HepG2 (cell line): ENCODE results near the gene WEE1. TPM values are rescaled to one million over a fixed set of nuclear protein-coding genes. Genes with fewer than 3 reads are reported as not detected.

Source experiments
- BHLHE40 ChIP-seq: IDR thresholded peaks from 2 replicates; pipeline ENCODE4 v1.6.1; 2011; ENCODE audit warnings: low read length, improper control_type of control experiment
- CBX5 ChIP-seq: sonication (generic); formaldehyde crosslinking; IDR thresholded peaks from 2 replicates; pipeline ENCODE4 v1.4.0; 2020; ENCODE audit warnings: missing genetic modification reagents, borderline replicate concordance
- CHCHD3 ChIP-seq: sonication (generic); formaldehyde crosslinking; IDR thresholded peaks from 2 replicates; pipeline ENCODE4 v1.8.0; 2022; ENCODE audit warnings: mild to moderate bottlenecking, missing genetic modification reagents, moderate library complexity
- DPF2 ChIP-seq: sonication (generic); formaldehyde crosslinking; IDR thresholded peaks from 2 replicates; pipeline ENCODE4 v1.4.0; 2020; ENCODE audit warnings: mild to moderate bottlenecking, low read depth, missing genetic modification reagents, borderline replicate concordance
- HOXA5 ChIP-seq: sonication (generic); formaldehyde crosslinking; IDR thresholded peaks from 2 replicates; pipeline ENCODE4 v1.4.0; 2020; ENCODE audit warnings: missing genetic modification reagents
- IKZF1 ChIP-seq: fragments of 450-650 bp; IDR thresholded peaks from 2 replicates; pipeline ENCODE4 v1.7.1; 2016
- KDM1A ChIP-seq: IDR thresholded peaks from 2 replicates; pipeline ENCODE4 v1.6.1; 2016; ENCODE audit warnings: missing compliant biosample characterization
- KLF16 ChIP-seq, 2 experiments: sonication (generic) in 1 of 2; formaldehyde crosslinking in 1 of 2; IDR thresholded peaks; 2 replicates each; pipeline versions ENCODE4 v1.6.1 to v1.8.0; 2016 to 2023; ENCODE audit warnings: missing genetic modification reagents in 2 of 2, missing compliant biosample characterization in 1 of 2
- MAF1 ChIP-seq: sonication (generic); formaldehyde crosslinking; IDR thresholded peaks from 2 replicates; pipeline ENCODE4 v1.5.0; 2020; ENCODE audit warnings: missing genetic modification reagents, borderline replicate concordance
- MTF2 ChIP-seq: sonication (generic); formaldehyde crosslinking; IDR thresholded peaks from 2 replicates; pipeline ENCODE4 v1.5.0; 2020; ENCODE audit warnings: missing genetic modification reagents, borderline replicate concordance
- NFYC ChIP-seq: IDR thresholded peaks from 2 replicates; pipeline ENCODE4 v1.6.1; 2016; ENCODE audit warnings: missing genetic modification reagents, missing compliant biosample characterization
- POLR2G ChIP-seq: fragments of 200-400 bp; formaldehyde crosslinking; IDR thresholded peaks from 2 replicates; pipeline ENCODE4 v1.6.1; 2018; ENCODE audit warnings: mild to moderate bottlenecking, low read depth, low read length, moderate library complexity
- RAD51 ChIP-seq: fragments of 450-650 bp; IDR thresholded peaks from 2 replicates; pipeline ENCODE4 v1.6.1; 2016; ENCODE audit warnings: borderline replicate concordance
- RERE ChIP-seq: IDR thresholded peaks from 2 replicates; pipeline ENCODE4 v1.6.1; 2016; ENCODE audit warnings: low read depth, missing genetic modification reagents, missing compliant biosample characterization
- ZBTB46 ChIP-seq: sonication (generic); formaldehyde crosslinking; IDR thresholded peaks from 2 replicates; pipeline ENCODE4 v1.4.0; 2020; ENCODE audit warnings: mild to moderate bottlenecking, missing genetic modification reagents, borderline replicate concordance
- ZFP36 ChIP-seq: fragments of 150-350 bp; IDR thresholded peaks from 2 replicates; pipeline ENCODE4 v1.6.1; 2018; ENCODE audit warnings: borderline replicate concordance, low read length, low read depth; ENCODE audit not compliant: partially characterized antibody
- ZNF343 ChIP-seq: sonication (generic); formaldehyde crosslinking; IDR thresholded peaks from 2 replicates; pipeline ENCODE4 v1.4.0; 2020; ENCODE audit warnings: mild to moderate bottlenecking, missing genetic modification reagents
- ZNF552 ChIP-seq: sonication (generic); formaldehyde crosslinking; IDR thresholded peaks from 2 replicates; pipeline ENCODE4 v1.9.0; 2022; ENCODE audit warnings: missing genetic modification reagents, mild to moderate bottlenecking, borderline replicate concordance
- ZNF652 ChIP-seq: IDR thresholded peaks from 2 replicates; pipeline ENCODE4 v1.6.1; 2016; ENCODE audit warnings: low read depth, borderline replicate concordance
- polyA plus RNA-seq, 8 experiments: library from polyadenylated mRNA; depleted of rRNA in 3 of 8; stranded (reverse) in 7 of 8; unstranded in 1 of 8; fragments of >200 nt; fragmentation: Illumina TruSeq in 4 of 8; extraction: Trizol in 4 of 8; gene quantifications; 2 replicates each; pipeline versions ENCODE4 v1.2.1 to v1.2.3, GENCODE V29; 2011 to 2016; ENCODE audit warnings: low read depth in 4 of 8, missing spikeins in 1 of 8, mixed read lengths in 1 of 8; ENCODE audit not compliant: insufficient read depth in 1 of 8
- total RNA-seq, 5 experiments: library from RNA; depleted of rRNA; stranded (reverse); fragments of >200 nt; fragmentation: Illumina TruSeq; extraction: Trizol; gene quantifications; 2 replicates each; pipeline ENCODE4 v1.2.3, GENCODE V29; 2016; ENCODE audit warnings: low read depth in 1 of 5
- TF ChIP-seq, protein P1 (sequence below): sonication (generic); formaldehyde crosslinking; IDR thresholded peaks from 2 replicates; pipeline ENCODE4 v1.4.0; 2020; ENCODE audit warnings: missing genetic modification reagents, mild to moderate bottlenecking, borderline replicate concordance

Gene WEE1
- total and polyA plus RNA-seq, 2 of the 13 experiments (the other 11 are each of a cell fraction or from before 2014, with no cell fraction given) = 31.4 to 63.7 TPM

- no peak for TF ChIP-seq KDM1A (CRISPR knock-in tag)
- peak in 1 of 2 experiments; percentile 77; a peak in 2 of 4 replicates for TF ChIP-seq KLF16 (CRISPR knock-in tag; IDR thresholded peaks at IDR 0.05)
- 0 out of 2 replicates have a peak, but pooled peaks have one; percentile 8 for TF ChIP-seq NFYC (CRISPR knock-in tag)
- TF ChIP-seq BHLHE40 = 0 out of 2 replicates have a peak, but pooled peaks have one; percentile 21
- TF ChIP-seq, protein P1, sequence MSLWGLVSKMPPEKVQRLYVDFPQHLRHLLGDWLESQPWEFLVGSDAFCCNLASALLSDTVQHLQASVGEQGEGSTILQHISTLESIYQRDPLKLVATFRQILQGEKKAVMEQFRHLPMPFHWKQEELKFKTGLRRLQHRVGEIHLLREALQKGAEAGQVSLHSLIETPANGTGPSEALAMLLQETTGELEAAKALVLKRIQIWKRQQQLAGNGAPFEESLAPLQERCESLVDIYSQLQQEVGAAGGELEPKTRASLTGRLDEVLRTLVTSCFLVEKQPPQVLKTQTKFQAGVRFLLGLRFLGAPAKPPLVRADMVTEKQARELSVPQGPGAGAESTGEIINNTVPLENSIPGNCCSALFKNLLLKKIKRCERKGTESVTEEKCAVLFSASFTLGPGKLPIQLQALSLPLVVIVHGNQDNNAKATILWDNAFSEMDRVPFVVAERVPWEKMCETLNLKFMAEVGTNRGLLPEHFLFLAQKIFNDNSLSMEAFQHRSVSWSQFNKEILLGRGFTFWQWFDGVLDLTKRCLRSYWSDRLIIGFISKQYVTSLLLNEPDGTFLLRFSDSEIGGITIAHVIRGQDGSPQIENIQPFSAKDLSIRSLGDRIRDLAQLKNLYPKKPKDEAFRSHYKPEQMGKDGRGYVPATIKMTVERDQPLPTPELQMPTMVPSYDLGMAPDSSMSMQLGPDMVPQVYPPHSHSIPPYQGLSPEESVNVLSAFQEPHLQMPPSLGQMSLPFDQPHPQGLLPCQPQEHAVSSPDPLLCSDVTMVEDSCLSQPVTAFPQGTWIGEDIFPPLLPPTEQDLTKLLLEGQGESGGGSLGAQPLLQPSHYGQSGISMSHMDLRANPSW = peak; percentile 22; the same call in 1 of the 2 replicates
- TF ChIP-seq ZNF343 (CRISPR knock-in tag) = 0 out of 2 replicates have a peak, but pooled peaks have one; percentile 2
- no peak for TF ChIP-seq ZBTB46 (CRISPR knock-in tag)
- no peak for TF ChIP-seq ZNF652
- no peak for TF ChIP-seq RERE (CRISPR knock-in tag)
- peak; percentile 49; the same call in 1 of the 2 replicates for TF ChIP-seq MTF2 (CRISPR knock-in tag)
- no peak for TF ChIP-seq MAF1 (CRISPR knock-in tag)
- no peak for TF ChIP-seq CHCHD3
- no peak for TF ChIP-seq RAD51
- TF ChIP-seq ZNF552 (CRISPR knock-in tag) = no peak
- TF ChIP-seq POLR2G = peak; percentile 76
- no peak for TF ChIP-seq DPF2 (CRISPR knock-in tag)
- TF ChIP-seq HOXA5 (CRISPR knock-in tag) = peak; percentile 63; the same call in 1 of the 2 replicates
- no peak for TF ChIP-seq ZFP36
- no peak for TF ChIP-seq IKZF1
- TF ChIP-seq CBX5 (CRISPR knock-in tag) = peak; percentile 66; the same call in 1 of the 2 replicates
Observed at GRCh38 chr11:9613118-9613829, 39.8 kb downstream of the WEE1 start (continued).
